H54 (cell line): ENCODE measurements around the gene ALCAM.

Experiments
- DNase-seq: peaks from one replicate; pipeline ENCODE4 v3.0.0; 2011; ENCODE audit warnings: low spot score, mixed read lengths; ENCODE audit not compliant: insufficient read length
- FAIRE-seq: peaks from 3 replicates; lab custom pipeline; 2011; peaks lifted over from hg19 to GRCh38; lab: Jason Lieb, UNC
- POLR2A ChIP-seq: IDR thresholded peaks from 2 replicates; pipeline ENCODE4 v1.6.1; 2011; ENCODE audit warnings: low read depth, mild to moderate bottlenecking, low read length

Gene ALCAM

DNA sequence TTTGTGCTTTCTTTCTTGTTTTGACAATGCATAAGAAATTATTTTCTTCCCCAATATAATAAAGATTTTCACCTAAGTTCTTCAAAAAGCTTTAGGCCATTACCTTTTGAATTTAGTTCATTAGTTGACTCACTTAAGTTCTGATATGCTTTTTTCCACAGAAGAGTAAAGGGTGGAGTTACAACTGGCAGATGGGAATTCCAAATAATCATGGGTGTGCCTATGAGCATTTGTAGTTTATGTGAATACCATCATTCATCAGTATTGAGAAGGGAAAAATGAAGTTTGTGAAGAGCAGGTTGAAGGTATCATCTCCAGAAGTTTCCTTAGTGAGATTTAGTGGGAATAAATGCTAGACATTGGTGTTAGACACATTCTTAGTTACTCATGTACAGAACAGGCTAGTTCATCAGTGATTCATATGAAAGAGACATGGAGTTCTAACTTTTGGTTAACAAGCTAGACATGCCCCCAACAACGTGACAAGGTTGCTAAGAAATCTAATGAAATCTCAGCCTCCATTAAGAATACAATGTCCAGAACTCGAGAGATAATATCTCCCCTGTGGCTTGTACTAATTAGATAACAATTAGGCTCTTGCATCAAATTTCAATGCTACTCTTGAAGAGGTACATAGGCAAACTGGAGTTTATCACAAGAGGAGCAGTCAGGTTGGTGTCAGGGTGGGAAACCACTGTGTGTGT lies 16.9 kb upstream of the ALCAM start:
- no peak for DNase-seq
- no peak for TF ChIP-seq POLR2A
- FAIRE-seq, result peak; percentile 65

GRCh38 chr3:105351821-105352220 lies 14.9 kb upstream of the ALCAM start:
- peak; percentile 60 for FAIRE-seq
- no peak for DNase-seq
- no peak for TF ChIP-seq POLR2A

DNA sequence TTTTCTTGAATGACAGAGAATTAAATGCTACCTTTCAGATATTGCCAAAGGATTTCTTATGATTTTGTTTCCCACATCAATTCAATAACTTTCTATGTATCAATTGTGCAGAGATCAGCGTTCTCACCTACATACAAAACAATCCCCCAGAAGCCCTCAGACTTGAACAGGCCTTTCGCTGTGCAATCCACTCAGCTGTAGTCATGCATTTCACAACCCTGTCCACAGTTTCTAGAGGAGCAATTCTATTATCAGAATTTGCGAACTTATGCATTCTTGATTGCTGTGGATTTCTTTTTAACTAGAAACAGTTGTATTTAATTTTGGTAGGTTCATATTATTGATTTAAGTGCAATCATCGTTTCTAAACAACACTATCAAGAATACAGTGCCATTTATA lies 13.7 kb upstream of the ALCAM start:
- no peak for TF ChIP-seq POLR2A
- DNase-seq (no peak), FAIRE-seq (no peak)

GRCh38 chr3:105353485-105354161 lies 13.1 kb upstream of the ALCAM start:
- no peak for TF ChIP-seq POLR2A
- FAIRE-seq, result peak; percentile 48
- no peak for DNase-seq

- TF ChIP-seq POLR2A, result no peak
- FAIRE-seq (no peak), DNase-seq (no peak)
Measured at GRCh38 chr3:105354429-105354828, 12.3 kb upstream of the ALCAM start.

- DNase-seq (no peak), FAIRE-seq (no peak)
- no peak for TF ChIP-seq POLR2A
Measured at GRCh38 chr3:105355408-105356061, 11.2 kb upstream of the ALCAM start.

GRCh38 chr3:105356396-105356795 lies 10.3 kb upstream of the ALCAM start:
- DNase-seq, result no peak
- no peak for FAIRE-seq
- TF ChIP-seq POLR2A, result no peak

DNA sequence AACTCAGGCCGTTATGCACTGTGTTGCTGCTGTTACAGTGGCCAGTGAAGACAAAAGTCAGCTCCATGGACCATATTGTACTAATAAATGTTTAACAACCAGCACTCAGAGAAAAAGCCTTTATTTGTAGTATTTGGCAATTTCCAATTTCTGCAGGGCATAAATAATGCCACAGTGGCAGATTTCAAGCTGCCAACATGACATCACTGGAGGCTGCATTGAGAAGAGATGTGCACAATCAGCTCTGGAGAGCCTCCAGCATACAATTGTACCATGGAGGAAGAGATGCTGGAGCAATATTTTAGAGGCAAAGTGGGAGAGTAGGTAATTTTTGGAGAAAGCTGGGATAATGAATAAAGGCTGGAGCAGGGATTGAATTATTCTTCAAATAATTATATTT lies 9.7 kb upstream of the ALCAM start:
- TF ChIP-seq POLR2A, result no peak
- DNase-seq (no peak), FAIRE-seq (no peak)

DNA sequence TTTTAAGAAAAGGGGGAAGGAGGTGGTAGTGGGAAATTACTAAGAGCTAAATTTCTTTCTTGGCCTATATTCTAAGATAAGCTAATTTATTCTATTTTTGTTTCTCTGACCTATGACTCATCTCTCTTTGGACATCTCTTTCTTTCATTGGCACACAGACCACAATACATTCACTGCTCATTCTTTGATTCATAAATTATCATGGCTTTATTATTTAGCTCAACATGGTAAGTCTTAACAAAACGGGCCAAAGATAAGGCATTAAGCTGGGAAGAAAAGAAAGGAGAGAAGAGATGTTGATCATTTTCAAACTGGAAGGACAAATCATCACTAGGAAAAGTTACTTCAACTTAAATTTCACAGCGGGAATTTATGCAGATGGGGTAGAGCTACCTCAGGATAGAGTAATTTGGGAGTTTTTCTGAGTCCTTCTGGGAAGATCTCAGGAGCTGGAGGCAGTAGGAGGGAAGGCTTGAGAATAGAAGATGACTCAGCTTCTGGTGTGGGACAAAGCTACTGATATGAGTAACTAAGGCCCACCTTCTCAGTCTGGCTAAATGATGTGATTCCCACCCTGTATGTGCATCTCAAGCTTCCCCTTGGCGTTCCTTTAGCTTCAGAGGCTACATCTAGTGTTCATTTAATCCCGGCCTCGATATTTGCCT lies 7.5 kb upstream of the ALCAM start:
- FAIRE-seq, result peak; percentile 73

DNA sequence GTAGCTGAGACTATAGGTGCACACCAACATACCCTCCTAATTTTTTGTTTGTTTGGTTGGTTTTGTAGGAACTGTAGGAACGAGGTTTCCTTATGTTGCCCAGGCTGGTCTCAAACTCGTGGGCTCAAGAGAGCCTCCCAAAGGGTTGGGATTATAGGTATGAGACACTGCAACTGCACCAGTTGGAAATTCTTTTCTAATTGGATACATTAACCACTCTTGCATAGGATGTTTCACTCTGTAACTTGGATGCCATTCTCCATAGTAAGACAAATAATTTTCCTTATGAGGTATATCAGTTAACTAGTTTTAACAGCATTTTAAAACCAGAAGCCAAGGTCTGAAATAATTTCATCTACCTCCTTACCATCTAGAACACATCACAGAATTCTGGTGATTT lies 6.7 kb upstream of the ALCAM start:
- peak; percentile 6 for FAIRE-seq
- TF ChIP-seq POLR2A, result no peak
- DNase-seq, result no peak

More for the DNA sequence above, 7.5 kb upstream of the ALCAM start:
- no peak for DNase-seq
- TF ChIP-seq POLR2A, result no peak

DNA sequence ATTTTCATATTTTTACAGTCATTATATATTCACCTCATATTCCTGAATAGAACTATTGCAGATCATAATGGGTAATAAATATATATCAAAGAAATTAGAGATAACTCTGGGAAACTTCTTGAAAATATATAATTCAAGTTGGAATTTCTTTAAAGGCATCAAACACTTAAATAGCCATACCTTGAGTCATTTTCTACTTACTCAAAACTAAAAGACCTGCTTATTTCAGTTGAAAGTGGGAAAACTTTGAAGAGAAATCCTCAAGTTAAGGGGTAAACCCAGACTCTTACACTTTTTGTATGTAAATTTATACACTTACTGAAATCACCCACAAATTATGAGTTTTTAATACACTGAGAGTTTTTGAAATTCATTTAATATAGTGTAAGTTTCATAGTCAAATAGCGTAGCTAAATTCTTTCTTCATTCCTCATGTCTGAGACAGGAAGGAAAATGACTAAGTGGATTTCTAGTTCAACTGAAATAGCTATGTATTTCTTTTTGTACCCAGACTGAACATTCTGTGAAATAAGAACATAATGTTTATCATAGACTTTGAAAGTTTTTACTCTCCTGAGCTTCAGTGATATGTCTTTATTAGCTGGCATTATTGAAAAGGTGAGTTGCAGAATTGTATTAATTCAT lies 4.6 kb upstream of the ALCAM start:
- FAIRE-seq, result peak; percentile 64
- no peak for DNase-seq
- TF ChIP-seq POLR2A, result no peak

- no peak for TF ChIP-seq POLR2A
- no peak for DNase-seq
- peak; percentile 61 for FAIRE-seq
Measured at GRCh38 chr3:105364128-105364527, 2.6 kb upstream of the ALCAM start.

DNA sequence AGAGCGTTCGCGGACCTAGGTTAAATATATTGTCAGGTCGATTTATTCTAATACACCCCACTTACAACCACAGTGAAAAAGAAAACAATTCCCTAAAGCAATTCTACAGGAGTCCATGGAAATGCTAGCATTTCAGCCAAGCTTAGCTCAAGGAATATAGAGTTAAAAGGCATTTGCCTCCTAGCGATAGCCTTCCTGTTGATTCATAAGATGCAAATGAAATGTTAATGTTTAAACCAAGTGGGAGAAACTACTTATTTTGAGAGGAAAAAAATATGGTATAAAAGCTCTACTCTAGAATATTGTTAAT lies 1.7 kb upstream of the ALCAM start:
- DNase-seq (no peak), FAIRE-seq (no peak)
- no peak for TF ChIP-seq POLR2A

GRCh38 chr3:105365391-105366325 lies 1.1 kb upstream of the ALCAM start:
- no peak for FAIRE-seq
- DNase-seq, result no peak
- TF ChIP-seq POLR2A, result no peak; the same call in 1 of the 2 replicates
